Upper lobe of left lung (tissue), 4 donors: ENCODE measurements around the gene MYO1C.

Experiments used
- POLR2A ChIP-seq, 4 donors: fragments of 450-650 bp; IDR thresholded peaks; one replicate each; pipeline ENCODE4 v1.5.1; 2016 to 2017; ENCODE audit warnings: antibody characterized with exemption in 4 of 4, mild to moderate bottlenecking in 2 of 4
- POLR2AphosphoS5 ChIP-seq, 2 donors: sonication (generic); formaldehyde crosslinking; IDR thresholded peaks; one replicate each; pipeline ENCODE4 v1.5.1; 2017; ENCODE audit warnings: antibody characterized with exemption in 2 of 2
- TF ChIP-seq, protein P1 (sequence below), 6 experiments: fragments of 450-650 bp in 4 of 6; fragments of 200-600 bp in 2 of 6; sonication (generic) in 2 of 6; IDR thresholded peaks; one replicate each; pipeline ENCODE4 v1.5.1; 2016 to 2019; ENCODE audit warnings: antibody characterized with exemption in 6 of 6

DNA sequence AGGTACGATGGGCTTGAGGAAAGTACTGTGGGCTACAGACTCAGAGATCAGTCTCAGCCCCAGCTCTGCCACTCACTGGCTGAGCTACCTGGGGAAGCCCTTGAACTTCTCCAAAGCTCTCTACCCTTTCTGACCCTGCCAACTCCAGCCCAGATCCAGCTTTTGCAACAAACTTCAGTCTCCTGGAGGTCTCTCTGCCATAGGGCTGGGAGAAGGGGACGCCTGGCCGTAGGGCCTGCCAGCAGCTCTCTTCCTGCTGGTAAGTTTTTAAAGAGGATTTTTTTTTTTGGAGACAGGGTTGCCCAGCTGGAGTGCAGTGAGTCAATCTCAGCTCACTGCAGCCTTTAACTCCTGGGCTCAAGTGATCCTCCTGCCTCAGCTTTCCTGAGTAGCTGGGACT lies 12.4 kb upstream of the MYO1C start:
- no peak for TF ChIP-seq POLR2A (IDR thresholded peaks at IDR 0.05)
- TF ChIP-seq, protein P1, sequence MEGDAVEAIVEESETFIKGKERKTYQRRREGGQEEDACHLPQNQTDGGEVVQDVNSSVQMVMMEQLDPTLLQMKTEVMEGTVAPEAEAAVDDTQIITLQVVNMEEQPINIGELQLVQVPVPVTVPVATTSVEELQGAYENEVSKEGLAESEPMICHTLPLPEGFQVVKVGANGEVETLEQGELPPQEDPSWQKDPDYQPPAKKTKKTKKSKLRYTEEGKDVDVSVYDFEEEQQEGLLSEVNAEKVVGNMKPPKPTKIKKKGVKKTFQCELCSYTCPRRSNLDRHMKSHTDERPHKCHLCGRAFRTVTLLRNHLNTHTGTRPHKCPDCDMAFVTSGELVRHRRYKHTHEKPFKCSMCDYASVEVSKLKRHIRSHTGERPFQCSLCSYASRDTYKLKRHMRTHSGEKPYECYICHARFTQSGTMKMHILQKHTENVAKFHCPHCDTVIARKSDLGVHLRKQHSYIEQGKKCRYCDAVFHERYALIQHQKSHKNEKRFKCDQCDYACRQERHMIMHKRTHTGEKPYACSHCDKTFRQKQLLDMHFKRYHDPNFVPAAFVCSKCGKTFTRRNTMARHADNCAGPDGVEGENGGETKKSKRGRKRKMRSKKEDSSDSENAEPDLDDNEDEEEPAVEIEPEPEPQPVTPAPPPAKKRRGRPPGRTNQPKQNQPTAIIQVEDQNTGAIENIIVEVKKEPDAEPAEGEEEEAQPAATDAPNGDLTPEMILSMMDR (IDR thresholded peaks at IDR 0.05): no peak
- no peak for TF ChIP-seq POLR2AphosphoS5 (IDR thresholded peaks at IDR 0.05)
